ENCODE results near the gene KLHL26. TPM values are rescaled to one million over a fixed set of nuclear protein-coding genes. Genes with fewer than 3 reads are reported as not detected.

The KLHL26 gene
- total RNA-seq, 1 experiment from 2014 or later = 17.1 TPM

GRCh38 chr19:18709546-18709945 is 72.7 kb downstream of the KLHL26 start:
- DNase-seq (ENCODE audit: low read depth, low spot score) (no peak), ATAC-seq (no peak)
- Histone ChIP-seq H4K20me1 (ENCODE audit: insufficient read depth) (no peaks in the 10 kb centered on the region), H2AFZ (ENCODE audit: low read depth, low read length, poor library complexity, severe bottlenecking) (no peak overlapping the region), H3K9me2 (ENCODE audit: insufficient read depth) (no peaks in the 10 kb centered on the region; the same call in 1 of the 2 replicates), H3K4me2 (ENCODE audit: low read length) (no peak overlapping the region), H3K27me3 (ENCODE audit: insufficient read depth, low read length) (no peaks in the 10 kb centered on the region), H3K79me2 (ENCODE audit: insufficient read depth, low read length) (peaks cover 13% of the 10 kb centered on the region; the same call in 1 of the 2 replicates), H3K36me3 (ENCODE audit: control insufficient read depth in 1 of 2, insufficient read depth in 2 of 2, low read length in 2 of 2) (no peaks in the 10 kb centered on the region), H3K9ac (ENCODE audit: low read length) (no peak overlapping the region), H3K27ac (ENCODE audit: low read depth, low read length) (no peak overlapping the region), H3K4me1 (ENCODE audit: control insufficient read depth in 1 of 2, insufficient read depth in 2 of 2, low read length in 2 of 2) (no peaks in the 10 kb centered on the region), H3K9me3 (ENCODE audit: control insufficient read depth in 1 of 2, insufficient read depth in 1 of 2, low read depth in 1 of 2, low read length in 2 of 2) (no peaks in the 10 kb centered on the region), H3K4me3 (replicated peaks in 1 of 2; ENCODE audit: low read depth in 1 of 2, low read length in 2 of 2) (no peak overlapping the region)
- RAD21 ChIA-PET (ENCODE audit: low non-redundant PET in 1 of 2, low total read pairs in 2 of 2, uncharacterized antibody in 2 of 2, unreplicated experiment in 2 of 2) = no interaction called here
- POLR2A ChIA-PET = interaction anchor here (0.8 to 0.9 kb wide), 2 partner anchors 15 to 31 kb away, joined by 3 to 5 read pairs; no protein-coding TSS in a partner anchor
- intact Hi-C loops (cut with micrococcal nuclease) = no loop called here
- TF ChIP-seq EZH2phosphoT487 (IDR thresholded peaks at IDR 0.05; ENCODE audit: borderline replicate concordance) = no peak
- TF ChIP-seq SP1 (IDR thresholded peaks at IDR 0.05; ENCODE audit: low read depth) = no peak
- TF ChIP-seq, protein P1, sequence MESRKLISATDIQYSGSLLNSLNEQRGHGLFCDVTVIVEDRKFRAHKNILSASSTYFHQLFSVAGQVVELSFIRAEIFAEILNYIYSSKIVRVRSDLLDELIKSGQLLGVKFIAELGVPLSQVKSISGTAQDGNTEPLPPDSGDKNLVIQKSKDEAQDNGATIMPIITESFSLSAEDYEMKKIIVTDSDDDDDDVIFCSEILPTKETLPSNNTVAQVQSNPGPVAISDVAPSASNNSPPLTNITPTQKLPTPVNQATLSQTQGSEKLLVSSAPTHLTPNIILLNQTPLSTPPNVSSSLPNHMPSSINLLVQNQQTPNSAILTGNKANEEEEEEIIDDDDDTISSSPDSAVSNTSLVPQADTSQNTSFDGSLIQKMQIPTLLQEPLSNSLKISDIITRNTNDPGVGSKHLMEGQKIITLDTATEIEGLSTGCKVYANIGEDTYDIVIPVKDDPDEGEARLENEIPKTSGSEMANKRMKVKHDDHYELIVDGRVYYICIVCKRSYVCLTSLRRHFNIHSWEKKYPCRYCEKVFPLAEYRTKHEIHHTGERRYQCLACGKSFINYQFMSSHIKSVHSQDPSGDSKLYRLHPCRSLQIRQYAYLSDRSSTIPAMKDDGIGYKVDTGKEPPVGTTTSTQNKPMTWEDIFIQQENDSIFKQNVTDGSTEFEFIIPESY (IDR thresholded peaks at IDR 0.05; ENCODE audit: extremely low read depth, insufficient replicate concordance, low read length) = no peak
- no peak for TF ChIP-seq ATF3 (IDR thresholded peaks at IDR 0.05)
- no peak for TF ChIP-seq EZH2 (IDR thresholded peaks at IDR 0.05)
- no peak for TF ChIP-seq MAX (IDR thresholded peaks at IDR 0.05)
- TF ChIP-seq SIN3A (IDR thresholded peaks at IDR 0.05; ENCODE audit: low read depth) = no peak
- no peak for TF ChIP-seq ZNF274 (IDR thresholded peaks at IDR 0.05; ENCODE audit: low read depth, low read length)
- no peak for TF ChIP-seq EGR1 (IDR thresholded peaks at IDR 0.05; ENCODE audit: low read depth)
- TF ChIP-seq YY1 (IDR thresholded peaks at IDR 0.05; ENCODE audit: extremely low read depth, insufficient replicate concordance, low read depth, low read length) = no peak
- TF ChIP-seq ELF1 (IDR thresholded peaks at IDR 0.05; ENCODE audit: borderline replicate concordance, low read depth) = no peak
- no TSS peak for BruUV-seq (replicated peaks)
- CTCF ChIA-PET = no interaction called here

Measured in HCT116 (cell line).